Measurements from ENCODE around the gene L3MBTL3.

The L3MBTL3 gene

DNA sequence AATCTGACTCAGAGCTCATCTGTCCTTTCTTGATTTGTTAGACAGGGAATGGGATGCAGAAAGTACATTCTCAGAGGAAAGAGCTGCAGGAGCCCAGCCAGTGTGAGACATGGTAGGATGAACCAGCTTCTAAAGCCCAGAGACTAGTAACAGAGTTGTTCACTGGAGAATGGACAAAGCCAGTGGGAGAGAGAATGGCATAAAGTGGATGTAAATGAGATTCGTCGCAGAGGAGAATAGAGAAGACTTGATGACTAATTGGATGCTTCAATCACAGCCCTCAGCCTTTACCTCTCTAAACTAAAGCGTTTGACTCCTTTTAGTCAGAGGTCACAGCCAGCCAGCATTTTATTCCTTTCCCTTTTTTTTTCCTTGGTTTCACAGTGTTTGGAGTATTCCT is 25.5 kb upstream of the L3MBTL3 start:
- TF ChIP-seq, protein P1, sequence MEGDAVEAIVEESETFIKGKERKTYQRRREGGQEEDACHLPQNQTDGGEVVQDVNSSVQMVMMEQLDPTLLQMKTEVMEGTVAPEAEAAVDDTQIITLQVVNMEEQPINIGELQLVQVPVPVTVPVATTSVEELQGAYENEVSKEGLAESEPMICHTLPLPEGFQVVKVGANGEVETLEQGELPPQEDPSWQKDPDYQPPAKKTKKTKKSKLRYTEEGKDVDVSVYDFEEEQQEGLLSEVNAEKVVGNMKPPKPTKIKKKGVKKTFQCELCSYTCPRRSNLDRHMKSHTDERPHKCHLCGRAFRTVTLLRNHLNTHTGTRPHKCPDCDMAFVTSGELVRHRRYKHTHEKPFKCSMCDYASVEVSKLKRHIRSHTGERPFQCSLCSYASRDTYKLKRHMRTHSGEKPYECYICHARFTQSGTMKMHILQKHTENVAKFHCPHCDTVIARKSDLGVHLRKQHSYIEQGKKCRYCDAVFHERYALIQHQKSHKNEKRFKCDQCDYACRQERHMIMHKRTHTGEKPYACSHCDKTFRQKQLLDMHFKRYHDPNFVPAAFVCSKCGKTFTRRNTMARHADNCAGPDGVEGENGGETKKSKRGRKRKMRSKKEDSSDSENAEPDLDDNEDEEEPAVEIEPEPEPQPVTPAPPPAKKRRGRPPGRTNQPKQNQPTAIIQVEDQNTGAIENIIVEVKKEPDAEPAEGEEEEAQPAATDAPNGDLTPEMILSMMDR (IDR thresholded peaks at IDR 0.05; ENCODE audit: borderline replicate concordance, insufficient read depth, low read depth, low read length), result no peak
- no peak overlapping the region for H3K4me3 ChIP-seq (ENCODE audit: low read depth, low read length)

DNA sequence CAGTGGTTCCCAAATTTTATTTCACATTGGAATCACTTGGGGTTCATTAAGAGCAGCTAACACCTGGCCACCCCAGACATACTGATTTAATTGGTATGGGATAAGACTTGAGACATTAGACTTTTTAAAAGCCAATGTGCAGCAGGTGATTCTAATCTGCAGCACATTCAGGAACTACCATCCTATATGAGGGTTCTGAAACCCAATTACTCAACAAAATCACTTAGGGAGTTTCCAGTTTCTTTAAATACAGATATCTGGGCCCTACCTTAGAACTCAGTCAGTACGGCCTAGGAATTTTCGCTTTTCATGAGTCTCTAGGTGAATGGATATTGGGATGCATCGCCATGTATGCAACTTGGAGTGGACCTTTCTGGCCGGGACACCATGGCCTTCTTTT is 24.0 kb upstream of the L3MBTL3 start:
- no peak overlapping the region for H3K4me3 ChIP-seq (ENCODE audit: low read depth, low read length)
- TF ChIP-seq, protein P1 (IDR thresholded peaks at IDR 0.05; ENCODE audit: borderline replicate concordance, insufficient read depth, low read depth, low read length), result no peak

DNA sequence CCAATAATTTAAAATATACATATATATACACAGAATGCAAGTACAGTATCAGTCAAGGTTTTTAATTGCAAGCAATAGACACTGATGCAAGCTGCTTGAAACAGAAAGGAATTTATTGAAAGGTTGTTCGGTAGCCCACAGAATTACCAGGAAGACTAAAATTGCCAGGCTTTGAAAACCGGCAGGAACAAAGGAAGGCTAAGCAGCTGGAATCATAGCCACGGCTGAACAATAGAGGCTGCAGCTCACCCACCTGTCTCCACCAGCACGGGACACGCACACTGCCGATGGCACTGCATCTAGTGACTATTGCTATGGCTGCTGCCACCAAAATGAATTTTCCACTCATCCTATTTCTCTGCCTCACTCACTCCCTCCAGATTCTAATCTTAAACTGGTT is 22.0 kb upstream of the L3MBTL3 start:
- TF ChIP-seq, protein P1 (IDR thresholded peaks at IDR 0.05; ENCODE audit: borderline replicate concordance, insufficient read depth, low read depth, low read length), result no peak
- no peak overlapping the region for H3K4me3 ChIP-seq (ENCODE audit: low read depth, low read length)

DNA sequence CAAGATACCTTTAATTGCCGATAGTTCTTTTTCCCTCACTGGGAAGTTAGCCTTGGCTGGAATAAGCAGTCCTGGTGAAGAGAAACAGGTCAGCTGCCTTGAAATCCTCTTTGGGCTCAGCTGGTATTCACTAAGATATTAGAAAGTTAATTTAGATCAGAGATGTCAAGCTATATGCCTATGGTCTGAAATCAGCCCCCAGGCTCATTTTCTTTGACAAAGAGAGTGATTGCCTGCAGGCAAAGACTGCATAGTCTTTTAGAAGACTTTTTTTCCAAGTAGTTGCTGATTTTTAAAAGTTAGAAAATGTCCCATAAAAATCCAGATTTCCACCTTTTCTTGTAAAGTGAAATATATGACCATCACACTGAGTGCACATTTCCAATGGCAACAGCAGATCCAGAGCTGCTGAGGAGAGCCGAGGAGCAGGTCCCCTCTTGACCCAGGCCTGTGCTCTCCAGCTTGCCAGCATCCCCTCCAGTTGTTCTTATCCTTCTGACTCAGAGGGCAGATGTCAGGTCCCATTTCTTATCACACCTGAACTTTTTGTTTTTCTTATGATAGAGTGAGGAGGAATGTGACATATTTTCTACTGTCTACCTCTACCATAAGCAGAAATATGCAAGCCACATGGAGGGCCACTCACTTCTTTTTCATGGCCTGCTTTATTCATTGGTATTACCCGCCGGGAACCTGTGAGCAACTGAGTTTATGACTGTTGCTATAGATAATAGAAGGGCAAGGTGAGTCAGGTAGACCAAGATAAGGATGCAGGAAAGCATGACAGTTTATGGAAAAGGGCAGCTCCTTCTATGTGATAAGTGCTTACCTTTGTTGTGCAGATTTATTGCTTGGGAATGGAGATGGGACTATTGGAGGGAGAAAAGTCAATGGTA is 17.6 kb upstream of the L3MBTL3 start:
- TF ChIP-seq, protein P1 (IDR thresholded peaks at IDR 0.05; ENCODE audit: borderline replicate concordance, insufficient read depth, low read depth, low read length), result no peak

DNA sequence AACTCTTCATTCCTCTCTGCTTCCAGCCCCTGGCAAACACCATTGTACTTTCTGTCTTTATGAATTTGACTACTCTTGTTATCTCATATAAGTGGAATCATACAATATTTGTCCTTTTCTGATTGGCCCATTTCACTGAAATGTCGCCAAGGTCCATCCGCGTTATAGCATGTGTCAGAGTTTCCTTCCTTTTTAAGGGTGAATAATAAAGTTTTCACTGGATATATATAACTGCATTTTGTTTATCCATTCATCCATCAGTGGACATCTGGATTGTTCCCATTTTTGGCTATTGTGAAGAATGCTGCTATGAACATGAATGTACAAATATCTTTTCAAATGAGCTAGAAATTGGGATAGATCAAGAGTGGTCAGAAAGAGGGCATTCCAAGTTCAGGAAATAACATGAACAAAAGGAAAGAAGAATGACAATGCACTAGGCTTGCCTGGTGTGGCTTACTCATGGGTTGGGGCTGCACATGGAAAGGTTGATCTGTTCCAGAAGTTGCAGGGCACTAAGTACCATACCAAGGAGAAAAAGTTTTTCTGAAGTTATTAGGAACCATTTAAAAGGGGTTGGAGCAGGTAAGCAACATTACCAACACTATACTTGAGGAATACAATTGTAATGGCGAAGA is 10.0 kb upstream of the L3MBTL3 start:
- TF ChIP-seq, protein P1 (IDR thresholded peaks at IDR 0.05; ENCODE audit: borderline replicate concordance, insufficient read depth, low read depth, low read length), result no peak
- H3K4me3 ChIP-seq (ENCODE audit: low read depth, low read length), result no peak overlapping the region

More for the DNA sequence above, 17.6 kb upstream of the L3MBTL3 start:
- H3K4me3 ChIP-seq (ENCODE audit: low read depth, low read length), result no peak overlapping the region

DNA sequence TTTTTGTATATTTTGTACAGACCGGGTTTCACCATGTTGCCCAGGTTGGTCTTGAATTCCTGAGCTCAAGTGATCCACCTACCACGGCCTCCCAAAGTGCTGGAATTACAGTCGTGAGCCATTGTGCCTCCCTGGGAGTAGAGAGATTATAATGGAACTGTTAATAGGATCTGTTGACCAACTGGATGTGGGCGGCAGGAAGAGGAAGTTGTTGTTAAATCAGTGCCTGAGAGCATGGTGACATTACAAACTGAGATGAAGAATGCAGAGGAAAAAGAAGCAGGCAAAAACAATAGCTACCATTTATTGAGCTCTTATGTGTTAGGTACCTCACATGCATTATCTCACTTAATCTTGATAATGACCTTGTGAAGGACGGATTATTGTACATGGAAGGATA is 9.2 kb upstream of the L3MBTL3 start:
- H3K4me3 ChIP-seq (ENCODE audit: low read depth, low read length), result no peak overlapping the region
- TF ChIP-seq, protein P1 (IDR thresholded peaks at IDR 0.05; ENCODE audit: borderline replicate concordance, insufficient read depth, low read depth, low read length), result no peak
